K562 (cell line): ENCODE measurements around the gene AHI1. TPM values are rescaled to one million over a fixed set of nuclear protein-coding genes. Genes with fewer than 3 reads are reported as not detected.

Experiments used
- DMBX1 ChIP-seq: fragments of 250-450 bp; sonication (Bioruptor Pico); IDR thresholded peaks from 2 replicates; pipeline ENCODE4 v1.8.0; 2022; ENCODE audit warnings: inconsistent platforms, mild to moderate bottlenecking, moderate library complexity, borderline replicate concordance
- E2F1 ChIP-seq: sonication (generic); formaldehyde crosslinking; IDR thresholded peaks from 2 replicates; pipeline ENCODE4 v1.8.1; 2023; ENCODE audit warnings: mild to moderate bottlenecking, missing genetic modification reagents, moderate library complexity
- FOXM1 ChIP-seq, 2 experiments: fragments of 450-650 bp in 1 of 2; sonication (generic) in 1 of 2; formaldehyde crosslinking in 1 of 2; IDR thresholded peaks; 2 replicates each; pipeline versions ENCODE4 v1.6.1 to v1.9.0; 2017 to 2022; ENCODE audit warnings: low read depth in 2 of 2, mild to moderate bottlenecking in 2 of 2, missing genetic modification reagents in 1 of 2, moderate library complexity in 1 of 2
- GMEB1 ChIP-seq: fragments of 250-450 bp; sonication (Bioruptor Pico); IDR thresholded peaks from 2 replicates; pipeline ENCODE4 v1.4.0; 2020; ENCODE audit warnings: mild to moderate bottlenecking
- HDGF ChIP-seq: fragments of 450-650 bp; IDR thresholded peaks from 2 replicates; pipeline ENCODE4 v1.6.1; 2016
- IRF1 ChIP-seq: sonication (generic); formaldehyde crosslinking; IDR thresholded peaks from 2 replicates; pipeline ENCODE4 v1.8.0; 2022; ENCODE audit warnings: missing genetic modification reagents, mild to moderate bottlenecking, borderline replicate concordance
- PREB ChIP-seq: sonication (generic); formaldehyde crosslinking; IDR thresholded peaks from 2 replicates; pipeline ENCODE4 v1.8.1; 2023; ENCODE audit warnings: mild to moderate bottlenecking, missing genetic modification reagents
- RCOR1 ChIP-seq, 2 experiments: IDR thresholded peaks; 2 replicates each; pipeline ENCODE4 v1.6.1; 2012; ENCODE audit warnings: low read depth in 2 of 2, low read length in 2 of 2, borderline replicate concordance in 1 of 2, improper control_type of control experiment in 1 of 2
- SNRNP70 ChIP-seq: fragments of 200-400 bp; formaldehyde crosslinking; optimal IDR thresholded peaks from 2 replicates; pipeline ENCODE3; 2017; ENCODE audit warnings: low read depth, low read length
- ZBED1 ChIP-seq: IDR thresholded peaks from 2 replicates; pipeline ENCODE4 v1.6.1; 2014
- ZBTB11 ChIP-seq, 3 experiments: fragments of 200-800 bp in 1 of 3; fragments of 250-450 bp in 1 of 3; fragments of 450-650 bp in 1 of 3; sonication (Bioruptor Pico) in 1 of 3; sonication (Bioruptor generic) in 1 of 3; formaldehyde crosslinking in 1 of 3; IDR thresholded peaks; 2 replicates each; pipeline versions ENCODE4 v1.6.1 to v1.8.0; 2016 to 2022; ENCODE audit warnings: mild to moderate bottlenecking in 2 of 3, missing genetic modification characterization in 2 of 3, missing compliant biosample characterization in 1 of 3, moderate library complexity in 1 of 3
- ZBTB17 ChIP-seq: fragments of 450-650 bp; formaldehyde crosslinking; IDR thresholded peaks from 2 replicates; pipeline ENCODE4 v1.4.0; 2020; ENCODE audit warnings: mild to moderate bottlenecking
- ZFX ChIP-seq: sonication (generic); formaldehyde crosslinking; IDR thresholded peaks from 2 replicates; pipeline ENCODE4 v1.8.0; 2022; ENCODE audit warnings: mild to moderate bottlenecking, missing genetic modification reagents, moderate library complexity
- ZNF23 ChIP-seq: fragments of 250-450 bp; sonication (Bioruptor Pico); IDR thresholded peaks from 2 replicates; pipeline ENCODE4 v1.4.0; 2020; ENCODE audit warnings: mild to moderate bottlenecking
- ZNF274 ChIP-seq: IDR thresholded peaks from 2 replicates; pipeline ENCODE4 v1.6.1; 2011; ENCODE audit warnings: low read depth, mild to moderate bottlenecking, low read length, moderate library complexity, borderline replicate concordance
- ZNF589 ChIP-seq: fragments of 200-800 bp; sonication (Bioruptor generic); IDR thresholded peaks from 2 replicates; pipeline ENCODE4 v1.6.1; 2016; ENCODE audit warnings: low read depth, missing genetic modification characterization, missing compliant biosample characterization
- polyA plus RNA-seq, 8 experiments: library from polyadenylated mRNA; depleted of rRNA in 4 of 8; stranded (reverse) in 5 of 8; unstranded in 3 of 8; fragments of >200 nt; fragmentation: Nextera tagmentation in 2 of 8; fragmentation: Illumina TruSeq in 1 of 8; extraction: Ambion mirVana in 2 of 8; extraction: Trizol in 1 of 8; gene quantifications; 2 replicates each; pipeline versions ENCODE4 v1.2.1 to v1.2.3, GENCODE V29; 2011 to 2014; ENCODE audit warnings: inconsistent platforms in 1 of 8, missing spikeins in 1 of 8
- total RNA-seq, 7 experiments: library from RNA; depleted of rRNA in 6 of 7; stranded (reverse); fragments of >200 nt in 6 of 7; fragmentation: Illumina TruSeq in 2 of 7; extraction: Trizol in 2 of 7; gene quantifications; 2 replicates each; pipeline versions ENCODE4 v1.2.1 to v1.2.3, GENCODE V29; 2011 to 2021; ENCODE audit warnings: low replicate concordance in 1 of 7

AHI1 gene
- total and polyA plus RNA-seq, 9 of the 15 experiments (the other 6 are each of a cell fraction or from before 2014, with no cell fraction given): 24.7 to 54.9 (median 32.2) TPM

GRCh38 chr6:135261872-135262725 lies 235.4 kb downstream of the AHI1 start (continued):
- TF ChIP-seq DMBX1 (peak; percentile 54), ZBED1 (no peak), FOXM1 (IDR thresholded peaks at IDR 0.05; ENCODE audit: low read depth) (no peak; the same call in 1 of the 2 replicates), FOXM1 (CRISPR knock-in tag; IDR thresholded peaks at IDR 0.05; ENCODE audit: low read depth) (no peak), SNRNP70 (no peak), E2F1 (no peak), ZBTB17 (CRISPR knock-in tag) (no peak), ZNF589 (CRISPR knock-in tag) (0 out of 2 replicates have a peak, but pooled peaks have one; percentile 46), ZNF274 (no peak), ZBTB11 (CRISPR knock-in tag; IDR thresholded peaks at IDR 0.05) (no peak), RCOR1 (IDR thresholded peaks at IDR 0.05; ENCODE audit: borderline replicate concordance in 1 of 2, low read depth in 2 of 2, low read length in 2 of 2) (peak in 1 of 2 experiments; percentile 51; a peak in 1 of 4 replicates), PREB (CRISPR knock-in tag) (no peak), HDGF (no peak), ZNF23 (CRISPR knock-in tag) (no peak), IRF1 (CRISPR knock-in tag) (no peak), ZFX (CRISPR knock-in tag) (no peak), GMEB1 (CRISPR knock-in tag) (0 out of 2 replicates have a peak, but pooled peaks have one; percentile 6)
